ENCODE measurements around the gene CCDC93. TPM values are rescaled to one million over a fixed set of nuclear protein-coding genes. Genes with fewer than 3 reads are reported as not detected.

Gene CCDC93
- total RNA-seq, 1 experiment from 2014 or later = 27.2 TPM

- Histone ChIP-seq H3K27ac (ENCODE audit: low read depth, low read length, poor library complexity, severe bottlenecking) (no peak overlapping the region), H3K4me3 (ENCODE audit: low read depth, low read length, poor library complexity, severe bottlenecking) (peak overlapping the region; percentile 90), H3K9me3 (ENCODE audit: low read depth, low read length, poor library complexity, severe bottlenecking) (no peaks in the 10 kb centered on the region), H3K27me3 (replicated peaks; ENCODE audit: insufficient read depth, low read depth, low read length, poor library complexity) (no peaks in the 10 kb centered on the region), H3K36me3 (ENCODE audit: insufficient read depth, low read length, poor library complexity, severe bottlenecking) (no peaks in the 10 kb centered on the region), H3K4me1 (ENCODE audit: insufficient read depth, low read length, poor library complexity, severe bottlenecking) (peaks cover 8% of the 10 kb centered on the region)
- DNase-seq (ENCODE audit: low spot score) = peak; percentile 3
- no peak for TF ChIP-seq EZH2 (IDR thresholded peaks at IDR 0.05; ENCODE audit: borderline replicate concordance, low read depth, low read length, poor library complexity, severe bottlenecking)
- TF ChIP-seq, protein P1, sequence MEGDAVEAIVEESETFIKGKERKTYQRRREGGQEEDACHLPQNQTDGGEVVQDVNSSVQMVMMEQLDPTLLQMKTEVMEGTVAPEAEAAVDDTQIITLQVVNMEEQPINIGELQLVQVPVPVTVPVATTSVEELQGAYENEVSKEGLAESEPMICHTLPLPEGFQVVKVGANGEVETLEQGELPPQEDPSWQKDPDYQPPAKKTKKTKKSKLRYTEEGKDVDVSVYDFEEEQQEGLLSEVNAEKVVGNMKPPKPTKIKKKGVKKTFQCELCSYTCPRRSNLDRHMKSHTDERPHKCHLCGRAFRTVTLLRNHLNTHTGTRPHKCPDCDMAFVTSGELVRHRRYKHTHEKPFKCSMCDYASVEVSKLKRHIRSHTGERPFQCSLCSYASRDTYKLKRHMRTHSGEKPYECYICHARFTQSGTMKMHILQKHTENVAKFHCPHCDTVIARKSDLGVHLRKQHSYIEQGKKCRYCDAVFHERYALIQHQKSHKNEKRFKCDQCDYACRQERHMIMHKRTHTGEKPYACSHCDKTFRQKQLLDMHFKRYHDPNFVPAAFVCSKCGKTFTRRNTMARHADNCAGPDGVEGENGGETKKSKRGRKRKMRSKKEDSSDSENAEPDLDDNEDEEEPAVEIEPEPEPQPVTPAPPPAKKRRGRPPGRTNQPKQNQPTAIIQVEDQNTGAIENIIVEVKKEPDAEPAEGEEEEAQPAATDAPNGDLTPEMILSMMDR (conservative IDR thresholded peaks at IDR 0.05; ENCODE audit: low read depth, low read length) = no peak
- CTCF ChIA-PET = interaction anchor here (1.2 to 1.4 kb wide), 2 partner anchors 11 to 32 kb away, joined by 3 to 9 read pairs; no protein-coding TSS in a partner anchor
- POLR2A ChIA-PET (ENCODE audit: low non-redundant PET) = no interaction called here
- TSS peak; percentile 52 for BruUV-seq (replicated peaks)
- intact Hi-C loops (cut with micrococcal nuclease; ENCODE audit: unreplicated experiment) = no loop called here
These were observed 588 bp upstream of the CCDC93 start for GRCh38 chr2:118014492-118014824.

- ChIA-PET POLR2A (ENCODE audit: low non-redundant PET) (no interaction called here), CTCF (interaction anchor here (0.6 to 1.4 kb wide), 2 partner anchors 10 to 179 kb away, joined by 6 to 9 read pairs; no protein-coding TSS in a partner anchor)
- peak overlapping the region; percentile 90 for H3K4me3 ChIP-seq (ENCODE audit: low read depth, low read length, poor library complexity, severe bottlenecking)
- BruUV-seq (replicated peaks) = no TSS peak
- peaks cover 8% of the 10 kb centered on the region for H3K4me1 ChIP-seq (ENCODE audit: insufficient read depth, low read length, poor library complexity, severe bottlenecking)
- TF ChIP-seq, protein P1 (conservative IDR thresholded peaks at IDR 0.05; ENCODE audit: low read depth, low read length) = no peak
- no peak for TF ChIP-seq EZH2 (IDR thresholded peaks at IDR 0.05; ENCODE audit: borderline replicate concordance, low read depth, low read length, poor library complexity, severe bottlenecking)
- intact Hi-C loops (cut with micrococcal nuclease; ENCODE audit: unreplicated experiment) = no loop called here
- peak overlapping the region; percentile 64 for H3K27ac ChIP-seq (ENCODE audit: low read depth, low read length, poor library complexity, severe bottlenecking)
- H3K9me3 ChIP-seq (ENCODE audit: low read depth, low read length, poor library complexity, severe bottlenecking) = no peaks in the 10 kb centered on the region
- DNase-seq (ENCODE audit: low spot score) = peak; percentile 14
- peaks cover 1% of the 10 kb centered on the region for H3K36me3 ChIP-seq (ENCODE audit: insufficient read depth, low read length, poor library complexity, severe bottlenecking)
- H3K27me3 ChIP-seq (replicated peaks; ENCODE audit: insufficient read depth, low read depth, low read length, poor library complexity) = no peaks in the 10 kb centered on the region
These were observed 598 bp downstream of the CCDC93 start for GRCh38 chr2:118013221-118013723.

DNA sequence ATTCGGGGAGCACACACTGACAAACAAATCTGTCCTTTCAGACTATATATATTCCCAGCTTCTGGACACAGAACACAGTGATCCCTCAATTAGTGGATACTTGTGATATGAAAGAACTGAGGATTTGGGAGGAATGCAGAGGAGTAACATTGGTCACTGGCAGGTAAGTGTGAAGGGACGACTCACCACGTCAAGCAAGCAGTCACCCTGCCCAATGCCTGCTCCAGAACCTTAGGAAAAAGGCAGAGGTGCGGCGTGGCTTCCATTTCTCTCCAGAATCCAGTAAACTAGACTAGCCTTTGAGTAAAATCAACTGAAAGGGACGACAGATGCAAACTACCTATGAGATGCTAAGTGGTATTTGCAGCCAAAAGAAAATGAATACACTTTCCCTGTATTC is 1.1 kb downstream of the CCDC93 start:
- TF ChIP-seq EZH2 (IDR thresholded peaks at IDR 0.05; ENCODE audit: borderline replicate concordance, low read depth, low read length, poor library complexity, severe bottlenecking) = no peak
- TF ChIP-seq, protein P1 (conservative IDR thresholded peaks at IDR 0.05; ENCODE audit: low read depth, low read length) = no peak
- no TSS peak for BruUV-seq (replicated peaks)
- H3K36me3 ChIP-seq (ENCODE audit: insufficient read depth, low read length, poor library complexity, severe bottlenecking) = peaks cover 6% of the 10 kb centered on the region
- H3K9me3 ChIP-seq (ENCODE audit: low read depth, low read length, poor library complexity, severe bottlenecking) = no peaks in the 10 kb centered on the region
- DNase-seq (ENCODE audit: low spot score) = no peak
- intact Hi-C loops (cut with micrococcal nuclease; ENCODE audit: unreplicated experiment) = no loop called here
- peaks cover 8% of the 10 kb centered on the region for H3K4me1 ChIP-seq (ENCODE audit: insufficient read depth, low read length, poor library complexity, severe bottlenecking)
- no peaks in the 10 kb centered on the region for H3K27me3 ChIP-seq (replicated peaks; ENCODE audit: insufficient read depth, low read depth, low read length, poor library complexity)
- ChIA-PET CTCF (no interaction called here), POLR2A (ENCODE audit: low non-redundant PET) (no interaction called here)
- H3K27ac ChIP-seq (ENCODE audit: low read depth, low read length, poor library complexity, severe bottlenecking) = no peak overlapping the region
- H3K4me3 ChIP-seq (ENCODE audit: low read depth, low read length, poor library complexity, severe bottlenecking) = peak overlapping the region; percentile 90

All from A673 (cell line).